ENCODE measurements around the gene AGAP1. TPM values are rescaled to one million over a fixed set of nuclear protein-coding genes. Genes with fewer than 3 reads are reported as not detected.

The AGAP1 gene
- total and polyA plus RNA-seq, 9 donors = 5.7 to 32.2 (median 20.2) TPM

DNA sequence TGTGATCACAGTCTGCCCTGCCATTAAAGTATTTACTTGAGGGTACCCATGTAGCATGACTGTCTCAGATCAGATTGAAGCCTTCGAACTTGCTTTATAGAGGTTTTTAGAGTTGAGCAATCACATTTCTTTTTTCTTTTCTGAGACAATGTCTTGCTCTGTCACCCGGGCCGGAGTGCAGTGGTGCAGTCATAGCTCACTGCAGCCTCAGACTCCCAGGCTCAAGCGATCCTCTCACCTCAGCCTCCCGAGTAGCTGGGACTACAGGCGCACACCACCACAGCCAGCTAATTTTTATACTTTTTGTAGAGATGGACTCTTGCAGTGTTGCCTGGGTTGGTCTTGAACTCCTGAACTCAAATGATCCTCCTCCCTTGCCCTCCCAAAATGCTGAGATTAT is 153.4 kb downstream of the AGAP1 start:
- no peaks in the 10 kb centered on the region for H3K4me1 ChIP-seq (ENCODE audit: insufficient read depth)
- no peak for DNase-seq
- no peaks in the 10 kb centered on the region for H3K9me3 ChIP-seq
- TF ChIP-seq CTCF (IDR thresholded peaks at IDR 0.05) (no peak), POLR2A (IDR thresholded peaks at IDR 0.05) (no peak), EP300 (IDR thresholded peaks at IDR 0.05) (no peak)
- WGBS, 3 donors = 91 to 93% (median 93%) methylated on average over 6 of the region's 6 CpGs
- no peak overlapping the region for H3K27ac ChIP-seq
- no peaks in the 10 kb centered on the region for H3K36me3 ChIP-seq
- intact Hi-C loops (cut with DNase I) = no loop called here
- H3K27me3 ChIP-seq = no peaks in the 10 kb centered on the region
- no peak overlapping the region for H3K4me3 ChIP-seq

DNA sequence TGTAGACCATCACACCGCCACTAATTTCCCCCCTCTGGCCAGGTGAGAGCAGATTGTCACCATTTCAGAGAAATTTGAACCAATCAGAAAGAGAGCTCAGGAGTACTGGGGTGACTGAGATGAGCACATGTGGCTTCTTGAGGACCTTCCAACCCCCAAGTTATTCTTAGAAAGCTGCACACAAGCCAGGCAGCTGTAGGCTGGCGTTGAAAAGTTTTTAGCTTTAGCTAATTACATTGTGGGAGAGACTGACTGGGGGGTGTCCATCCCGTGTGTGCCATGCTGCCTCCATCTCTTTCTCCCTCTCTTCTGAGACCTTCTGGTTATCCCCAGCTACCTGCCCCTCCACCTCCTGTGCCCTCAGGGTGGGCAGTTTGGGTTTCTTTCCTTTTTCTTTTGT is 154.0 kb downstream of the AGAP1 start:
- Histone ChIP-seq H3K4me3 (no peak overlapping the region), H3K27ac (no peak overlapping the region), H3K36me3 (no peaks in the 10 kb centered on the region), H3K27me3 (no peaks in the 10 kb centered on the region), H3K4me1 (ENCODE audit: insufficient read depth) (no peaks in the 10 kb centered on the region), H3K9me3 (no peaks in the 10 kb centered on the region)
- intact Hi-C loops (cut with DNase I) = no loop called here
- TF ChIP-seq POLR2A (IDR thresholded peaks at IDR 0.05) (no peak), EP300 (IDR thresholded peaks at IDR 0.05) (no peak), CTCF (IDR thresholded peaks at IDR 0.05) (no peak)
- DNase-seq = no peak
- 26 to 72% (median 34%) methylated on average over 3 of the region's 3 CpGs for WGBS, 3 donors

GRCh38 chr2:235649418-235649817 is 155.6 kb downstream of the AGAP1 start:
- DNase-seq = no peak
- Histone ChIP-seq H3K4me1 (ENCODE audit: insufficient read depth) (no peaks in the 10 kb centered on the region), H3K4me3 (no peak overlapping the region), H3K36me3 (no peaks in the 10 kb centered on the region), H3K9me3 (no peaks in the 10 kb centered on the region), H3K27ac (no peak overlapping the region), H3K27me3 (no peaks in the 10 kb centered on the region)
- intact Hi-C loops (cut with DNase I) = no loop called here
- TF ChIP-seq EP300 (IDR thresholded peaks at IDR 0.05) (no peak), POLR2A (IDR thresholded peaks at IDR 0.05) (no peak), CTCF (IDR thresholded peaks at IDR 0.05) (no peak)
- WGBS, 3 donors = 84 to 92% (median 86%) methylated on average over 9 of the region's 9 CpGs

DNA sequence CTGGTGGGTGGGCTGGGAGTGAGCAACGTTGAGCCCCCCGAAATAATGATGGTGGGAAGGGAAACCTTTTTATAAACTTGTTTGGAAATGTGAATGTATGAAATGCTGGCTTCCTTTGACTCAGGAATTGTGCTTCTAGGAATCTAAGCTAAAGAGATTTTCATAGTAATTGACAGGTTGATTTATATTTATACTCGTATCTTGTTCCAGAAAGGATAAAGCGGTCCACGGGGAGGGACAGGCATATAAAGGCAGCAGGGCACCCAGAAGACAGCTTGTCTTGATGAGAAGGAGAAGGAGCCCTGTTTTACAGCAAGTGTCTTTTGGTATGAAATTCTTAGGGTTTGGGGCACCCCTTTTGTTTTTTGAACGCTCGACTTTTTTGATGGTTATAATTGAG is 157.8 kb downstream of the AGAP1 start:
- no peaks in the 10 kb centered on the region for H3K9me3 ChIP-seq
- WGBS, 3 donors = 77 to 84% (median 82%) methylated on average over 7 of the region's 7 CpGs
- no peak overlapping the region for H3K27ac ChIP-seq
- intact Hi-C loops (cut with DNase I) = loop anchor here in 1 of 4 donors (10.0 kb wide), 1 partner anchor 47 kb away; no protein-coding TSS in a partner anchor
- no peak for DNase-seq
- no peaks in the 10 kb centered on the region for H3K27me3 ChIP-seq
- TF ChIP-seq POLR2A (IDR thresholded peaks at IDR 0.05) = no peak
- TF ChIP-seq CTCF (IDR thresholded peaks at IDR 0.05) = no peak
- TF ChIP-seq EP300 (IDR thresholded peaks at IDR 0.05) = no peak
- no peak overlapping the region for H3K4me3 ChIP-seq
- H3K4me1 ChIP-seq (ENCODE audit: insufficient read depth) = no peaks in the 10 kb centered on the region
- H3K36me3 ChIP-seq = no peaks in the 10 kb centered on the region
